DND-41 (cell line): ENCODE results near the gene OR2T8.

ENCODE experiments used
- EZH2 ChIP-seq: IDR thresholded peaks from 3 replicates; pipeline ENCODE4 v1.6.1; 2012; ENCODE audit warnings: borderline replicate concordance, low read depth, mild to moderate bottlenecking, moderate library complexity, low read length, inconsistent platforms; ENCODE audit not compliant: severe bottlenecking
- TF ChIP-seq, protein P1 (sequence below): IDR thresholded peaks from 2 replicates; pipeline ENCODE4 v1.5.1; 2012; ENCODE audit warnings: borderline replicate concordance, low read length, moderate library complexity, mild to moderate bottlenecking; ENCODE audit not compliant: poor library complexity, severe bottlenecking; ENCODE audit errors: extremely low read depth

DNA sequence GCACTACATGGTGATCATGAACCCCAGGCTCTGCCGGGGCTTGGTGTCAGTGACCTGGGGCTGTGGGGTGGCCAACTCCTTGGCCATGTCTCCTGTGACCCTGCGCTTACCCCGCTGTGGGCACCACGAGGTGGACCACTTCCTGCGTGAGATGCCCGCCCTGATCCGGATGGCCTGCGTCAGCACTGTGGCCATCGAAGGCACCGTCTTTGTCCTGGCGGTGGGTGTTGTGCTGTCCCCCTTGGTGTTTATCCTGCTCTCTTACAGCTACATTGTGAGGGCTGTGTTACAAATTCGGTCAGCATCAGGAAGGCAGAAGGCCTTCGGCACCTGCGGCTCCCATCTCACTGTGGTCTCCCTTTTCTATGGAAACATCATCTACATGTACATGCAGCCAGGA is 24.1 kb upstream of the OR2T8 start:
- TF ChIP-seq, protein P1, sequence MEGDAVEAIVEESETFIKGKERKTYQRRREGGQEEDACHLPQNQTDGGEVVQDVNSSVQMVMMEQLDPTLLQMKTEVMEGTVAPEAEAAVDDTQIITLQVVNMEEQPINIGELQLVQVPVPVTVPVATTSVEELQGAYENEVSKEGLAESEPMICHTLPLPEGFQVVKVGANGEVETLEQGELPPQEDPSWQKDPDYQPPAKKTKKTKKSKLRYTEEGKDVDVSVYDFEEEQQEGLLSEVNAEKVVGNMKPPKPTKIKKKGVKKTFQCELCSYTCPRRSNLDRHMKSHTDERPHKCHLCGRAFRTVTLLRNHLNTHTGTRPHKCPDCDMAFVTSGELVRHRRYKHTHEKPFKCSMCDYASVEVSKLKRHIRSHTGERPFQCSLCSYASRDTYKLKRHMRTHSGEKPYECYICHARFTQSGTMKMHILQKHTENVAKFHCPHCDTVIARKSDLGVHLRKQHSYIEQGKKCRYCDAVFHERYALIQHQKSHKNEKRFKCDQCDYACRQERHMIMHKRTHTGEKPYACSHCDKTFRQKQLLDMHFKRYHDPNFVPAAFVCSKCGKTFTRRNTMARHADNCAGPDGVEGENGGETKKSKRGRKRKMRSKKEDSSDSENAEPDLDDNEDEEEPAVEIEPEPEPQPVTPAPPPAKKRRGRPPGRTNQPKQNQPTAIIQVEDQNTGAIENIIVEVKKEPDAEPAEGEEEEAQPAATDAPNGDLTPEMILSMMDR, result no peak
- TF ChIP-seq EZH2, result no peak
